GM23338 (cell line): ENCODE data around the gene TMPRSS15.

Experiments used
- CREB1 ChIP-seq: fragments of 250-450 bp; sonication (Bioruptor Pico); IDR thresholded peaks from 2 replicates; pipeline ENCODE4 v1.5.0; 2020; ENCODE audit warnings: low read depth, mild to moderate bottlenecking, moderate library complexity
- CTCF ChIP-seq, 2 experiments: fragments of 200-600 bp in 1 of 2; sonication (generic) in 1 of 2; conservative IDR thresholded peaks; 2 replicates each; pipeline versions ENCODE4 v1.5.1 to v1.6.1; 2016 to 2017; ENCODE audit warnings: antibody characterized with exemption in 2 of 2, low read depth in 2 of 2, mild to moderate bottlenecking in 2 of 2, moderate library complexity in 1 of 2
- ETS1 ChIP-seq: IDR thresholded peaks from 2 replicates; pipeline ENCODE4 v1.6.1; 2016; ENCODE audit warnings: antibody characterized with exemption
- EZH2 ChIP-seq: fragments of 200-600 bp; sonication (generic); IDR thresholded peaks from one replicate; pipeline ENCODE4 v1.8.0; 2017; ENCODE audit warnings: antibody characterized with exemption, mild to moderate bottlenecking, low read depth; ENCODE audit not compliant: unreplicated experiment
- EZH2phosphoT487 ChIP-seq: fragments of 200-600 bp; sonication (generic); IDR thresholded peaks from one replicate; pipeline ENCODE4 v1.8.1; 2018; ENCODE audit warnings: antibody characterized with exemption; ENCODE audit not compliant: unreplicated experiment
- JUNB ChIP-seq: IDR thresholded peaks from one replicate; pipeline ENCODE4 v1.6.1; 2016; ENCODE audit warnings: antibody characterized with exemption; ENCODE audit not compliant: unreplicated experiment
- NANOG ChIP-seq: IDR thresholded peaks from 2 replicates; pipeline ENCODE4 v1.6.1; 2016; ENCODE audit warnings: antibody characterized with exemption, borderline replicate concordance
- POLR2AphosphoS5 ChIP-seq: IDR thresholded peaks from 2 replicates; pipeline ENCODE4 v1.6.1; 2016; ENCODE audit warnings: antibody characterized with exemption, low read depth
- REST ChIP-seq: IDR thresholded peaks from one replicate; pipeline ENCODE4 v1.6.1; 2018; ENCODE audit warnings: antibody characterized with exemption; ENCODE audit not compliant: unreplicated experiment
- ZNF114 ChIP-seq: fragments of 250-450 bp; sonication (Bioruptor Pico); IDR thresholded peaks from 2 replicates; pipeline ENCODE4 v1.5.0; 2020; ENCODE audit warnings: mild to moderate bottlenecking, moderate library complexity
- ZNF331 ChIP-seq: fragments of 250-450 bp; sonication (Bioruptor Pico); IDR thresholded peaks from 2 replicates; pipeline ENCODE4 v1.5.0; 2020; ENCODE audit warnings: low read depth, mild to moderate bottlenecking, moderate library complexity

GRCh38 chr21:18334066-18334465, 69.5 kb downstream of the TMPRSS15 start:
- TF ChIP-seq EZH2phosphoT487 = no peak
- no peak for TF ChIP-seq EZH2
- no peak for TF ChIP-seq CTCF (conservative IDR thresholded peaks at IDR 0.05; ENCODE audit: low read depth in 2 of 2)
- TF ChIP-seq REST = no peak
- TF ChIP-seq POLR2AphosphoS5 = no peak
- TF ChIP-seq ZNF114 (CRISPR knock-in tag) = no peak
- no peak for TF ChIP-seq CREB1
- TF ChIP-seq NANOG = no peak
- TF ChIP-seq ETS1 = no peak
- TF ChIP-seq ZNF331 (CRISPR knock-in tag) = no peak
- TF ChIP-seq JUNB = no peak
